ENCODE measurements around the gene KCTD12.

- TF ChIP-seq CTCF (IDR thresholded peaks at IDR 0.05) (no peak), POLR2A (IDR thresholded peaks at IDR 0.05) (no peak)
Measured at GRCh38 chr13:76846363-76846762, 39.8 kb downstream of the KCTD12 start.
